ENCODE measurements around the gene GFPT1. TPM values are rescaled to one million over a fixed set of nuclear protein-coding genes. Genes with fewer than 3 reads are reported as not detected.

GFPT1 gene
- total and polyA plus RNA-seq, 2 donors (not counting 1 experiment from before 2014, with no cell fraction given), result 39.1 to 53.0 TPM

GRCh38 chr2:69306822-69307578 lies 80.0 kb downstream of the GFPT1 start:
- Histone ChIP-seq H3K9ac (ENCODE audit: insufficient read depth, low read length) (peak overlapping the region; percentile 63), H3K27ac (ENCODE audit: insufficient read depth, low read length) (peak overlapping the region; percentile 70), H3K36me3 (ENCODE audit: control insufficient read depth, insufficient read depth, low read length) (no peaks in the 10 kb centered on the region), H2AFZ (ENCODE audit: low read length) (peak overlapping the region; percentile 58), H3K9me3 (ENCODE audit: control insufficient read depth, insufficient read depth, low read depth, low read length) (no peaks in the 10 kb centered on the region), H3K4me2 (ENCODE audit: extremely low read depth, insufficient read depth, low read length) (peak overlapping the region; percentile 94), H3K79me2 (ENCODE audit: control insufficient read depth, insufficient read depth, low read length) (no peaks in the 10 kb centered on the region), H3K4me1 (ENCODE audit: control insufficient read depth, extremely low read depth, insufficient read depth, low read length) (peaks cover 8% of the 10 kb centered on the region), H3K4me3 (replicated peaks in 1 of 4; ENCODE audit: control extremely low read depth in 1 of 4, insufficient read depth in 1 of 4, low read depth in 3 of 4, low read length in 4 of 4) (peak overlapping the region; percentile 45 to 61 (median 56)), H4K20me1 (ENCODE audit: control insufficient read depth, extremely low read depth, insufficient read depth, low read length) (no peaks in the 10 kb centered on the region), H3K27me3 (ENCODE audit: control insufficient read depth, insufficient read depth, low read length) (no peaks in the 10 kb centered on the region)
- DNase-seq (ENCODE audit: low read depth in 2 of 2), result peak; percentile 71 to 79
- TF ChIP-seq EZH2 (IDR thresholded peaks at IDR 0.05; ENCODE audit: low read length, missing control alignments) (no peak), CTCF (conservative IDR thresholded peaks at IDR 0.05 in 1 of 2, IDR thresholded peaks at IDR 0.05 in 1 of 2; ENCODE audit: low read depth in 1 of 2, low read length in 2 of 2) (peak; percentile 59 to 90)

GRCh38 chr2:69306393-69306821 lies 80.6 kb downstream of the GFPT1 start:
- Histone ChIP-seq H3K27ac (ENCODE audit: insufficient read depth, low read length) (peak overlapping the region; percentile 45), H3K4me1 (ENCODE audit: control insufficient read depth, extremely low read depth, insufficient read depth, low read length) (peaks cover 8% of the 10 kb centered on the region), H4K20me1 (ENCODE audit: control insufficient read depth, extremely low read depth, insufficient read depth, low read length) (no peaks in the 10 kb centered on the region), H3K79me2 (ENCODE audit: control insufficient read depth, insufficient read depth, low read length) (no peaks in the 10 kb centered on the region), H2AFZ (ENCODE audit: low read length) (peak overlapping the region; percentile 42), H3K4me3 (replicated peaks in 1 of 4; ENCODE audit: control extremely low read depth in 1 of 4, insufficient read depth in 1 of 4, low read depth in 3 of 4, low read length in 4 of 4) (peak overlapping the region; percentile 45 to 61 (median 56)), H3K4me2 (ENCODE audit: extremely low read depth, insufficient read depth, low read length) (peak overlapping the region; percentile 94), H3K9ac (ENCODE audit: insufficient read depth, low read length) (peak overlapping the region; percentile 63), H3K27me3 (ENCODE audit: control insufficient read depth, insufficient read depth, low read length) (no peaks in the 10 kb centered on the region), H3K9me3 (ENCODE audit: control insufficient read depth, insufficient read depth, low read depth, low read length) (no peaks in the 10 kb centered on the region), H3K36me3 (ENCODE audit: control insufficient read depth, insufficient read depth, low read length) (no peaks in the 10 kb centered on the region)
- no peak for TF ChIP-seq EZH2 (IDR thresholded peaks at IDR 0.05; ENCODE audit: low read length, missing control alignments)
- no peak for TF ChIP-seq CTCF (conservative IDR thresholded peaks at IDR 0.05 in 1 of 2, IDR thresholded peaks at IDR 0.05 in 1 of 2; ENCODE audit: low read depth in 1 of 2, low read length in 2 of 2)
- peak in 1 of 2 donors; percentile 34 for DNase-seq (ENCODE audit: low read depth in 2 of 2)

GRCh38 chr2:69305712-69306392 lies 81.2 kb downstream of the GFPT1 start:
- Histone ChIP-seq H3K9me3 (ENCODE audit: control insufficient read depth, insufficient read depth, low read depth, low read length) (no peaks in the 10 kb centered on the region), H3K4me2 (ENCODE audit: extremely low read depth, insufficient read depth, low read length) (peak overlapping the region; percentile 94), H3K9ac (ENCODE audit: insufficient read depth, low read length) (no peak overlapping the region), H3K27ac (ENCODE audit: insufficient read depth, low read length) (no peak overlapping the region), H4K20me1 (ENCODE audit: control insufficient read depth, extremely low read depth, insufficient read depth, low read length) (no peaks in the 10 kb centered on the region), H2AFZ (ENCODE audit: low read length) (no peak overlapping the region), H3K79me2 (ENCODE audit: control insufficient read depth, insufficient read depth, low read length) (no peaks in the 10 kb centered on the region), H3K36me3 (ENCODE audit: control insufficient read depth, insufficient read depth, low read length) (no peaks in the 10 kb centered on the region), H3K4me3 (replicated peaks in 1 of 4; ENCODE audit: control extremely low read depth in 1 of 4, insufficient read depth in 1 of 4, low read depth in 3 of 4, low read length in 4 of 4) (peak overlapping the region in 2 of 4 experiments; percentile 61), H3K27me3 (ENCODE audit: control insufficient read depth, insufficient read depth, low read length) (no peaks in the 10 kb centered on the region), H3K4me1 (ENCODE audit: control insufficient read depth, extremely low read depth, insufficient read depth, low read length) (peaks cover 8% of the 10 kb centered on the region)
- TF ChIP-seq CTCF (conservative IDR thresholded peaks at IDR 0.05 in 1 of 2, IDR thresholded peaks at IDR 0.05 in 1 of 2; ENCODE audit: low read depth in 1 of 2, low read length in 2 of 2), result no peak
- no peak for TF ChIP-seq EZH2 (IDR thresholded peaks at IDR 0.05; ENCODE audit: low read length, missing control alignments)
- DNase-seq (ENCODE audit: low read depth in 2 of 2), result no peak

Measured in fibroblast of lung (primary cell).